ENCODE results near the gene TOPBP1. TPM values are rescaled to one million over a fixed set of nuclear protein-coding genes. Genes with fewer than 3 reads are reported as not detected.

The TOPBP1 gene
- total and polyA plus RNA-seq, 2 of the 8 experiments (the other 6 are each of a cell fraction or from before 2014, with no cell fraction given) = 19.7 to 35.9 TPM

DNA sequence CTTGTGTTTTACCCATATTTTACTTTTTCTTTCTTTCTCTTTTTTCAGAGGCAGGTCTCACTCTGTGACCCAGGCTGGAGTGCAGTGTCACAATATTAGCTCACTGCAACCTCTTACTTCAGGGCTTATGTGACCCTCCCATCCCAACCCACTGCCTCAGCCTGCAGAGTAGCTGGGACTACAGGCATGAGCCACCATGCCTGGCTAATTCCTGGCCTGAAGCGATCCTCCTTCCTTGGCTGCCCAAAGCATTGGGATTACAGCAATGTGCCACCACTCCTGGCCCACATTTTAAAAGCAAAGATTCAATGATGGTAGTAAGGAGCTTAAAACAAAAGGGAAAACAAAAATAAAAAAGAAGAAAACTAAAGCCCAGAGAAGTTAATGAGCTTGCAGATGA, 99.4 kb downstream of the TOPBP1 start (continued):
- TF ChIP-seq CTCF (IDR thresholded peaks at IDR 0.05; ENCODE audit: control extremely low read depth in 1 of 3, insufficient read depth in 1 of 3, low read depth in 1 of 3, low read length in 3 of 3) (no peak), E2F6 (IDR thresholded peaks at IDR 0.05) (no peak), SAP30 (IDR thresholded peaks at IDR 0.05; ENCODE audit: insufficient read depth, insufficient replicate concordance, low read length) (no peak), HDAC2 (IDR thresholded peaks at IDR 0.05; ENCODE audit: borderline replicate concordance in 1 of 2, low read depth in 2 of 2, low read length in 2 of 2) (no peak), KDM1A (IDR thresholded peaks at IDR 0.05; ENCODE audit: borderline replicate concordance, low read length) (no peak)

Measured in H1 (cell line).